HG03196 (cell line): ENCODE data around the gene RAPGEF3.

Source experiments
- ATAC-seq: cut with Tn5 transposase; IDR thresholded peaks from one replicate; pipeline ENCODE4 v1.9.1; 2021; ENCODE audit not compliant: unreplicated experiment

The RAPGEF3 gene

GRCh38 chr12:47758834-47759690 is at the start of gene RAPGEF3:
RAPGEF3 (minus strand) TSS chr12:47758880; CDS start chr12:47758556, 324 bp downstream.
- ATAC-seq = peak; percentile 58

GRCh38 chr12:47808050-47808449 is 49.4 kb upstream of the RAPGEF3 start:
- ATAC-seq = no peak

- ATAC-seq = no peak
Measured at GRCh38 chr12:47807338-47807737, 48.7 kb upstream of the RAPGEF3 start.

- ATAC-seq = no peak
Measured at GRCh38 chr12:47805417-47805816, 46.7 kb upstream of the RAPGEF3 start.

GRCh38 chr12:47804171-47804570 is 45.5 kb upstream of the RAPGEF3 start:
- no peak for ATAC-seq

GRCh38 chr12:47803191-47803875 is 44.7 kb upstream of the RAPGEF3 start:
- ATAC-seq = no peak

- no peak for ATAC-seq
Measured at GRCh38 chr12:47802312-47802711, 43.6 kb upstream of the RAPGEF3 start.

- no peak for ATAC-seq
Measured at GRCh38 chr12:47801904-47802246, 43.2 kb upstream of the RAPGEF3 start.

- ATAC-seq = no peak
Measured at GRCh38 chr12:47801170-47801903, 42.7 kb upstream of the RAPGEF3 start.

GRCh38 chr12:47800582-47800981 is 41.9 kb upstream of the RAPGEF3 start:
- ATAC-seq = no peak

GRCh38 chr12:47799357-47799955 is 40.8 kb upstream of the RAPGEF3 start:
- ATAC-seq = no peak

- ATAC-seq = no peak
Measured at GRCh38 chr12:47798382-47798948, 39.8 kb upstream of the RAPGEF3 start.

GRCh38 chr12:47797441-47797840 is 38.8 kb upstream of the RAPGEF3 start:
- ATAC-seq = no peak

- no peak for ATAC-seq
Measured at GRCh38 chr12:47795814-47796411, 37.2 kb upstream of the RAPGEF3 start.

GRCh38 chr12:47795121-47795813 is 36.6 kb upstream of the RAPGEF3 start:
- ATAC-seq = no peak

- ATAC-seq = no peak
Measured at GRCh38 chr12:47794679-47795078, 36.0 kb upstream of the RAPGEF3 start.

- no peak for ATAC-seq
Measured at GRCh38 chr12:47793015-47793681, 34.5 kb upstream of the RAPGEF3 start.

- ATAC-seq = no peak
Measured at GRCh38 chr12:47791874-47792273, 33.2 kb upstream of the RAPGEF3 start.

GRCh38 chr12:47791351-47791746 is 32.7 kb upstream of the RAPGEF3 start:
- ATAC-seq = no peak
